Measurements from ENCODE around the gene LRBA.
"Not testable (repeated sequence)": the region's sequence is repeated elsewhere in the genome, so short reads cannot be mapped to it uniquely, and the experiment has no call there.

Gene LRBA

GRCh38 chr4:151021637-151022334, 6.7 kb upstream of the LRBA start:
- no peak for DNase-seq (ENCODE audit: low spot score)

DNA sequence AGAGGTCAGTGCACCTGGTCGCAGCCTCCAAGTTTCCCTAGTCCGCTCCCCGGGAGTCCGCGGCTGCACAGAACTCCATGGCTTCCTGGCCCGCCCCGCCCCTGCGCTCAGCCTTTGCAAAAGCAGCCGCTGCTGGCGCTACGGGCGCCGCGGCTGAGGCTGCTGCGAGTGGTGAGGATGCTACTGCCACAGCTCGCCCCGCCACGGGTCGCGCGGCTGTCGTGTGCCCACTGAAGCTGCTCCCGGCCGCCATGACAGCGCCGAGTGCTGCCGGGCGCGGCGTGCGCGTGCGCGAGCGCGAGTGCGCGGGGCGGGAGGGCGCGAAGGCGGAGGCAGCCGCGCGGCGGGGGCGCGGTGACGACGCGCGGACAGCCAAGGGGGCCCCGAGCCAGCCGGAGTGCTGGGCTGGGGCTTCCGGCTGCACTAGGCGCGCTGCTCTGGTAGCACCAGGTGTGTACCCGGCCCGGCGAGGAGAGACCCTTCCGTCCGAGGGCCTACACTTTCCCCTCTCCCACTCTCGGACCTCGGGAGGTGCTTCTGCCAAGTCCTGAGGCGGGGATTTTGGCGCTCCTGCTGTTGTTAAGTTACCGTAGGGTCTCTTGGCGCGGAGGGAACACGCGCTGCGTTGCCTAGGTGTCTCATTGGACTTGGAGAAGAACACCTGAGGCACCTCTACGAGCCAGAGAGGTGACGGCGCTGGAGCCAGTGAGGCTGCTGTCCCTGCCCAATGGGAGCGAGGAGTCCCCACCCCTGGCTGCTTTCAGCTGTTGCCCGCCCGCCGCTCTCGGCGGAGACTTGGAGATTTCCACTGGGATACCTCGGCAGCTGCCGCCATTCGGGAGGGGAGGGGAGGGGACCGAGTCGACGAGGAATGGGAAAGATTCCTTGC, 619 bp upstream of the LRBA start:
- DNase-seq (ENCODE audit: low spot score) = peak; percentile 94

- no peak for DNase-seq (ENCODE audit: low spot score)
Observed at GRCh38 chr4:151013944-151014343, 1.1 kb downstream of the LRBA start.

GRCh38 chr4:151013491-151013890, 1.6 kb downstream of the LRBA start:
- no peak for DNase-seq (ENCODE audit: low spot score)

GRCh38 chr4:151012820-151013219, 2.3 kb downstream of the LRBA start:
- no peak for DNase-seq (ENCODE audit: low spot score)

- no peak for DNase-seq (ENCODE audit: low spot score)
Observed at GRCh38 chr4:151012376-151012775, 2.7 kb downstream of the LRBA start.

- no peak for DNase-seq (ENCODE audit: low spot score)
Observed at GRCh38 chr4:151004222-151004621, 10.9 kb downstream of the LRBA start.

DNA sequence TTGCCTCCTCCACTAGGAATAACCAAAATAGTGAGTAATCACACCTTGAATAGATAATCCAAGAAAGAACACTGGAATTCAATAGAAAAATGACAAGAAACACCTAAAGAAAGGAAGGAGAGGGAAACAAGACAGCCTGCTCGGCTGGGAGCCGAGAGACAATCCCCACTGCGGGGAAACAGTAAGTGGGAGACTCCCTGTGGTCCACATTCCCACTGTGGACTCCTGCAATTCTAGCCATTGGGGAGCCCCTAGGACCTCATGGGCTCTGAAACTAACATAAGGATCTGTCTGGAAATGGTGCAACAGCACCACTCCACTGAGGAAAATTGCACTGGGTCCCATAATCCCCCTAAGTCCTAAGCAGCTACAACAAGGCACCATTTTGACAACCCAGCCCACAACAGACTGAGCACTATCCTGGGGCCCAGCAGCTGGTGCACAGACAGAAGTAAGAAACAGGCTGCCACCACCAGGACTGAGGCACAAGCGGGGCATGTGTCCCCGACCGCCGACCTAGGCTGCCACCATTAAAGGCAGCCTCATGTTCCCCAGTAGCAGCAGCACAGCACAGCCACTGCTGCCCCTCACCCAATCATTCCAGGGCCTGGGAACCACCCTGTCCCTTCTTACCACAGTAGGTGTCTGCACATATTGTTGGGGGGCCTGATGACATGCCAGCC, 14.2 kb downstream of the LRBA start:
- DNase-seq (ENCODE audit: low spot score) = no peak

- no peak for DNase-seq (ENCODE audit: low spot score)
Observed at GRCh38 chr4:150999086-150999485, 16.0 kb downstream of the LRBA start.

DNA sequence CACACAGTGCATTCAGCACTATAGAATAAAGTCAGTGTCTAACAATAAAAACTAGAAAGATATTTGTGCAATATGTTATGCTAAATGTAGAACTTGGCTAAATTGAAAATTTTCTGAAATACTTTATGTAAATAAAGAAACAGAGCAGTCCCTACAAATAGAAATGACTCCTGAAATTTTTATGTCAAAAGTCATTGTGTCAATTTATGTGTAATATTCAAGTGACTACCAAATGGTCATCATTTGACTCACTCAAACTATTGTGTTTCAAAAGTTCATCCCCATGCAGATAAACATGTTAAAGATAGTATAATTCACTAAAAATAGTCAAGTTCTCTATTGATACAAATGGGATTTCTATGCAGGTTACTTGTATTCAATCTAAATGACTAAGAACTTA, 17.9 kb downstream of the LRBA start:
- DNase-seq (ENCODE audit: low spot score) = no peak

- DNase-seq (ENCODE audit: low spot score) = no peak
Observed at GRCh38 chr4:150994721-150995120, 20.4 kb downstream of the LRBA start.

DNA sequence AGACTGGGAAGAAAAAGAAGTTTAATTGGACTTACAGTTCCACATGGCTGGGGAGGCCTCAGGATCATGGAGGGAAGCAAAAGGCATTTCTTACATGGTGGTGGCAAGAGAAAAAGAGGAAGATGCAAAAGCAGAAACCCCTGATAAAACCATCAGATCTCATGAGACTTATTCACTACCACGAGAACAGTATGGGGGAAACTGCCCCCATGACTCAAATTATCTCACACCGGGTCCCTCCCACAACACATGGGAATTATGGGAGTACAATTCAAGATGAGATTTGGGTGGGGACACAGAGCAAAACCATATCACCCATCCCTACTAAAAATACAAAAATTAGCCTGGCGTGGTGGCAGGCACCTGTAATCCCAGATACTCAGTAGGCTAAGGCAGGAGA, 21.5 kb downstream of the LRBA start:
- DNase-seq (ENCODE audit: low spot score) = not testable (repeated sequence)

DNA sequence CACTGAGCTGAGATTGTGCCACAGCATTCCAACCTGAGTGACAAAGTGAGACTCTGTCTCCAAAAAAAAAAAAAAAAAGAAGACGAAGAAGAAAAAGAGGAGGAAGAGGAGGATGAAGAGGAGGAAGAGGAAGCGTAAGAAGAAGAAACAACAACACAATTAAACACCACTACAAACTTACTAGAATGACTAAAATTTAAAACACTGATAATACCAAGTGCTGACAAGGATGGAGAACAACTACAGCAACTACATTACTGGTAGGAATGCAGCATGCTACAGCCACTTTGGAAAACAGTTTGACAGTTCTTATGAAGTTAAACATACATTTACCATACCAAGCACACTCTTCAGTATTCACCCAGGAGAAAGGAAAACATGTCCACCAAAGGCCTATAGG, 24.1 kb downstream of the LRBA start:
- no peak for DNase-seq (ENCODE audit: low spot score)

DNA sequence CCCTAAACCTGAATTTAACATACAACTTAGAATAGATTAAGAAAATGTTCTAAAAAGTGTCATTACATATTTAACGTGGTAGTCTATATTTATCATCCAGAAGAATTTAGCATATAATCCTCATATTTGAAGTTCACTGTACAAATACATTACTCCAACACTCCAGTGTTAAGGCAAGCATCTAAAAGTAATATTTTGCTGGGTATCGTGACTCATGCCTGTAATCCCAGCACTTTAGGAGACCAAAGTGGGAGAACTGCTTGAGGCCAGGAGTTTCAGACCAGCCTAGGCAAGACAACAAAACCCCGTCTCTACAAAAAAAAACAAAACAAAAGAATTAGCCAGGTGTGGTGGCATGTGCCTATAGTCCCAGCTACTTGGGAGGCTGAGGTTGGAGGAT, 24.8 kb downstream of the LRBA start:
- DNase-seq (ENCODE audit: low spot score) = no peak

GRCh38 chr4:150988238-150988637, 26.8 kb downstream of the LRBA start:
- DNase-seq (ENCODE audit: low spot score) = no peak

GRCh38 chr4:150987204-150987603, 27.9 kb downstream of the LRBA start:
- DNase-seq (ENCODE audit: low spot score) = no peak

GRCh38 chr4:150986085-150986484, 29.0 kb downstream of the LRBA start:
- no peak for DNase-seq (ENCODE audit: low spot score)

- DNase-seq (ENCODE audit: low spot score) = no peak
Observed at GRCh38 chr4:150983851-150984250, 31.2 kb downstream of the LRBA start.

- no peak for DNase-seq (ENCODE audit: low spot score)
Observed at GRCh38 chr4:150982557-150983233, 32.4 kb downstream of the LRBA start.

DNA sequence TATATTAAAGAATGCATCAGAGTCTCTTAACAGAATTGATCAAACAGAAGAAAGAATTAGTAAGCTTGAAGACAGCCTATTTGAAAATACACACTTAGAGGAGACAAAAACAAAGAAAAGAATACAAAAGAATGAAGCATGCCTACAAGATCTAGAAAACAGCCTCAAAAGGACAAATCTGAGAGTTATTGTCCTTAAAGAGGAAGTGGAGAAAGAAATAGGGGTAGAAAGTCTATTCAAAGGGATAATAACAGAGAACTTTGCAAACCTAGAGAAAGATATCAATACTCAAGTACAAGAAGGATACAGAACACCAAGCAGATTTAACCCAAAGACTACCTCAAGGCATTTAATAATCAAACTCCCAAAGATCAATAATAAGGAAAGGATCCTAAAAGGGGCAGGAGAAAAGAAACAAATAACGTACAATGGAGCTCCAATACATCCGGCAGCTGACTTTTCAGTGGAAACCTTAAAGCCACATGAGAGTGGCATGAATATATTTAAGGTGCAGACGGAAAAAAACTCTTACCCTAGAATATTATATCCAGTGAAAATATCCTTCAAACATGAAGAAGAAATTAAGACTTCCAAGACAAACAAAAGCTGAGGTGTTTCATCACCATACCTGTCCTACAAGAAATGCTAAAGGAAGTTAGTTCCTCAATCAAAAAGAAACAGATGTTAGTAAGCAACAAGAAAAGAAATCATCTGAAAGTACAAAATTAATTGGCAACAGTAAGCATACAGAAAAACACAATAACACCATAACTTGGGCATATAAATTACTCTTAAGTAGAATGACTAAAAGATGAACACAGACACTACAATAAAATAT, 36.1 kb downstream of the LRBA start:
- no peak for DNase-seq (ENCODE audit: low spot score)

- no peak for DNase-seq (ENCODE audit: low spot score)
Observed at GRCh38 chr4:150976478-150977118, 38.5 kb downstream of the LRBA start.
